ENCODE measurements around the gene COQ8B.

DNA sequence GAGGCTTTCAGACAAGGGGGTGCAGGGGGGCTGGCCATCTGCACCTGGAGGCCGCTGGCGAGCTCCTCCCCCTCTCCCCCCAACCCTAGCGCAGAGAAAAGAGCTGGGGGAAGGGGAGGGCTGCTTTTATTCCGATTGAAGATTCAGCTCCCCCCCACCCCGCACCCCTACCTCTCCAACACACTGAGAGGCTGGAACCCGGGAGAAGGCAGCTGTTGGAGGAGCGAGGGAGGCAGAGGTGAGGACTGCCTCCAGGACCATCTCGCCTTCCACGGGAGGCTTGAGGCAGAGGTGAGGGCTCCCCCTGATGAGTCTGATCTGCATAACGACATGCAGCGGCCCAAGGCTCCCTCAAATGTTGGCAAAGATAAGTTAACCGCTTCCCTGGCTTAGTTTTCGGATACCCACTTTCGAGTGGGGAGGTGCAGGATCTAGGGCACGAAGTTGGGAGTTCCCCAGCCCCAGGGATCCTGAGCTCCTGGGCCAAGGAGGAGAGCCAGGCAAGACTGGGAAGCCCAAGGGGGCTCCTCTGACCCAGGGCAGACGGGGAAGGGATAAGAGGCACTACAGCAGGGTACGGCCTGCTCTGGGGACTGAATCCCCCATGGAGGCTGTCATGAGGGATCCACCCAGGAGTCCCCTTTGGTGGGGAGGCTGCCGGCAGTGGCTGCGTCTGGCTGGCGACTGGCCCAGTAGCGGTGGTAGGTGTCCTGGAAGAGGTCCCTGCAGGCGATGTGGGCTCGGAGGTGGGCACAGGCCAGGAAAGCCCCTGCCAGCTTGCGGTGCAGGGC, 25.1 kb downstream of the COQ8B start:
- TF ChIP-seq, protein P1, sequence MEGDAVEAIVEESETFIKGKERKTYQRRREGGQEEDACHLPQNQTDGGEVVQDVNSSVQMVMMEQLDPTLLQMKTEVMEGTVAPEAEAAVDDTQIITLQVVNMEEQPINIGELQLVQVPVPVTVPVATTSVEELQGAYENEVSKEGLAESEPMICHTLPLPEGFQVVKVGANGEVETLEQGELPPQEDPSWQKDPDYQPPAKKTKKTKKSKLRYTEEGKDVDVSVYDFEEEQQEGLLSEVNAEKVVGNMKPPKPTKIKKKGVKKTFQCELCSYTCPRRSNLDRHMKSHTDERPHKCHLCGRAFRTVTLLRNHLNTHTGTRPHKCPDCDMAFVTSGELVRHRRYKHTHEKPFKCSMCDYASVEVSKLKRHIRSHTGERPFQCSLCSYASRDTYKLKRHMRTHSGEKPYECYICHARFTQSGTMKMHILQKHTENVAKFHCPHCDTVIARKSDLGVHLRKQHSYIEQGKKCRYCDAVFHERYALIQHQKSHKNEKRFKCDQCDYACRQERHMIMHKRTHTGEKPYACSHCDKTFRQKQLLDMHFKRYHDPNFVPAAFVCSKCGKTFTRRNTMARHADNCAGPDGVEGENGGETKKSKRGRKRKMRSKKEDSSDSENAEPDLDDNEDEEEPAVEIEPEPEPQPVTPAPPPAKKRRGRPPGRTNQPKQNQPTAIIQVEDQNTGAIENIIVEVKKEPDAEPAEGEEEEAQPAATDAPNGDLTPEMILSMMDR (IDR thresholded peaks at IDR 0.05; ENCODE audit: insufficient read depth, low read depth, low read length) = no peak
- TF ChIP-seq EZH2 (IDR thresholded peaks at IDR 0.05; ENCODE audit: insufficient read depth, low read length) = no peak

Measured in astrocyte (in vitro differentiated cells and primary cell).